NB4 (cell line): ENCODE results near the gene KRTAP4-8.
"Not testable (repeated sequence)": the region's sequence is repeated elsewhere in the genome, so short reads cannot be mapped to it uniquely, and the experiment has no call there.

Experiments
- DNase-seq: peaks from one replicate; pipeline ENCODE4 v3.0.0; 2010; ENCODE audit warnings: low read depth
- H3K4me3 ChIP-seq: one replicate; pipeline ENCODE4 v1.5.1; 2011; ENCODE audit warnings: mild to moderate bottlenecking, low read depth, low read length, moderate library complexity
- MYC ChIP-seq: IDR thresholded peaks from 2 replicates; pipeline ENCODE4 v1.6.1; 2011; ENCODE audit warnings: low read depth, low read length
- POLR2A ChIP-seq: IDR thresholded peaks from 2 replicates; pipeline ENCODE4 v1.6.1; 2011; ENCODE audit warnings: mild to moderate bottlenecking; ENCODE audit not compliant: insufficient read length; ENCODE audit errors: extremely low read depth
- TF ChIP-seq, protein P1 (sequence below): IDR thresholded peaks from 2 replicates; pipeline ENCODE4 v1.6.1; 2011; ENCODE audit warnings: low read depth, low read length
- TF ChIP-seq, protein P2 (sequence below): IDR thresholded peaks from one replicate; pipeline ENCODE4 v1.5.1; 2012; ENCODE audit warnings: low read depth, low read length

Gene KRTAP4-8

DNA sequence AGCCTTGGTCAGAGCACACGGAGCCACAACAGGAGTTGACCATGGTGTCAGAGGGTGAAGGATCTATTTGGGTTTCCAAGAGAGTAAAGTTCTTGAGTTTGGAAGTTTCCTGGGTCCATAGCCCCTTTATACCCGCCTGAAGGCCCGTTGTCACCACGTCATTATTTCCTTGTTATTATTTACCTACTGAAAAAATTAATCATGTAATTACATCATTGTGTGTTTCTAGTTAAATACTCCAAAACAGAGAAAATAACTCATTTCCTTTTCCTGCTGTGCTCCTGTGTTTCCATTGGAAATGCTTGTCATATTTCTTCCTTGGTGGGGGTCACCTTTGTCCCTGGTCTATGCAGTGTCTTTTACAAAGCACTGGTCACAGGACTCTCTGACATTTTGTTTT is at the start of gene KRTAP4-8:
TSS of gene KRTAP4-8 (minus strand) at position 101 of the 400 bp plus-strand sequence. CDS start at position 43, 58 bp downstream.
- no peak for DNase-seq
- TF ChIP-seq, protein P1, sequence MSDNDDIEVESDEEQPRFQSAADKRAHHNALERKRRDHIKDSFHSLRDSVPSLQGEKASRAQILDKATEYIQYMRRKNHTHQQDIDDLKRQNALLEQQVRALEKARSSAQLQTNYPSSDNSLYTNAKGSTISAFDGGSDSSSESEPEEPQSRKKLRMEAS = no peak
- no peak for TF ChIP-seq POLR2A
- no peak for TF ChIP-seq MYC
- TF ChIP-seq, protein P2, sequence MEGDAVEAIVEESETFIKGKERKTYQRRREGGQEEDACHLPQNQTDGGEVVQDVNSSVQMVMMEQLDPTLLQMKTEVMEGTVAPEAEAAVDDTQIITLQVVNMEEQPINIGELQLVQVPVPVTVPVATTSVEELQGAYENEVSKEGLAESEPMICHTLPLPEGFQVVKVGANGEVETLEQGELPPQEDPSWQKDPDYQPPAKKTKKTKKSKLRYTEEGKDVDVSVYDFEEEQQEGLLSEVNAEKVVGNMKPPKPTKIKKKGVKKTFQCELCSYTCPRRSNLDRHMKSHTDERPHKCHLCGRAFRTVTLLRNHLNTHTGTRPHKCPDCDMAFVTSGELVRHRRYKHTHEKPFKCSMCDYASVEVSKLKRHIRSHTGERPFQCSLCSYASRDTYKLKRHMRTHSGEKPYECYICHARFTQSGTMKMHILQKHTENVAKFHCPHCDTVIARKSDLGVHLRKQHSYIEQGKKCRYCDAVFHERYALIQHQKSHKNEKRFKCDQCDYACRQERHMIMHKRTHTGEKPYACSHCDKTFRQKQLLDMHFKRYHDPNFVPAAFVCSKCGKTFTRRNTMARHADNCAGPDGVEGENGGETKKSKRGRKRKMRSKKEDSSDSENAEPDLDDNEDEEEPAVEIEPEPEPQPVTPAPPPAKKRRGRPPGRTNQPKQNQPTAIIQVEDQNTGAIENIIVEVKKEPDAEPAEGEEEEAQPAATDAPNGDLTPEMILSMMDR = no peak
- no peak within 1 kb of the TSS for H3K4me3 ChIP-seq

DNA sequence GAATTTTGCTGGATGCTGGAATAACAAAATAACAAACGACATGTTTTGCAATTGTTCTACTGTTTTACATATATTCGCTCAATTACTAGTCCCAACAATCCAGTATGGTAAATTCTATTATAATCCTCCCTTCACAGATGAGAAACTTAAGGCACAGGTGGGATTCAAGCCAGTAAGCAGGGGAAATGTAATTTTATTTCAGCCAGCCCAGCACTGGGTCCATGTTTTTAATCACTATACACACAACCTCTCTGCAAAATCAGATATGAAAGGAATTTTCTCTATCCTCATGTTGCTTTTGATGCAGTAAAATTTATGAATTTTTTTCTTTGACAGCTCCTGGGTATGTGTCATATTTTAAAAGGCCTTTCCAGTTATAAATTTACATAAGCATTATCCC is 47.3 kb upstream of the KRTAP4-8 start:
- TF ChIP-seq, protein P1 = no peak
- TF ChIP-seq, protein P2 = no peak
- TF ChIP-seq POLR2A (no peak), MYC (no peak)
- DNase-seq = no peak
- no peak overlapping the region for H3K4me3 ChIP-seq

DNA sequence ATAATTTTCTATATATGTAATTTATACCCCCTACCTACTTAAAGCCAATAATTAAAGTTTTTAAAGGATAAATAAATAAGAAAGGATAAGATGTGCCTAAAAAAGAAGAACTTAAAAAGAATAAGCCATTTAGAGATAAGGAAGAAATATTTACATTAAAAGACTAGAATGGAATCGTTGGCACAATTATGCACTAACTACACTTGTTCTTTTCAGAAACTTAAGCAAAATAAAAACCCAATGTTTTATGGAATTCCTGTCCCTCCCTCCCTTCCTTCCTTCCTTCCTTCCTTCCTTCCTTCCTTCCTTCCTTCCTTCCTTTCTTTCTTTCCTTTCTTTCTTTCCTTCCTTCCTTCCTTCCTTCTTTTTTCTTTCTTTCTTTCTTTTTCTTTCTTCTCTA is 46.9 kb upstream of the KRTAP4-8 start:
- no peak overlapping the region for H3K4me3 ChIP-seq
- DNase-seq = no peak
- TF ChIP-seq, protein P2 = no peak
- TF ChIP-seq POLR2A = no peak
- no peak for TF ChIP-seq MYC
- TF ChIP-seq, protein P1 = no peak

DNA sequence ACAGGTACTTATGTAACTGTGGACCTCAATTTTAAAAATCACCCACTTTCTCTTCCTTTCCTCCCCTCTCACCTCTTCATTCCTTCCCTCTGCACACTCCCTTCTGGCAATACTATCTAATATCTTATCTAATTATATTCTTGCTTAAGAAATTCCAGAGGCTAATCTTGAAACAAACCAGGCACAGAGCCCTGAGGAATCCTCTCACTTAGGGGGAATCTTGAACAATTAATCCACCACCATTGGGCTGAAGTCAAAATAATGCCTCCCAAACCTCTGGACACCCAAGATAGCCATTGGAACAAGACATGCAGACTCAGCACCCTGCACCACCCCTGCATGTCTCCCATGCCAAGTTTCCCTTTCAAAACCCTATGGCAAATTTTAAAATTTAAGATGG is 43.4 kb upstream of the KRTAP4-8 start:
- no peak for TF ChIP-seq POLR2A
- TF ChIP-seq, protein P2 = no peak
- no peak overlapping the region for H3K4me3 ChIP-seq
- DNase-seq = no peak

DNA sequence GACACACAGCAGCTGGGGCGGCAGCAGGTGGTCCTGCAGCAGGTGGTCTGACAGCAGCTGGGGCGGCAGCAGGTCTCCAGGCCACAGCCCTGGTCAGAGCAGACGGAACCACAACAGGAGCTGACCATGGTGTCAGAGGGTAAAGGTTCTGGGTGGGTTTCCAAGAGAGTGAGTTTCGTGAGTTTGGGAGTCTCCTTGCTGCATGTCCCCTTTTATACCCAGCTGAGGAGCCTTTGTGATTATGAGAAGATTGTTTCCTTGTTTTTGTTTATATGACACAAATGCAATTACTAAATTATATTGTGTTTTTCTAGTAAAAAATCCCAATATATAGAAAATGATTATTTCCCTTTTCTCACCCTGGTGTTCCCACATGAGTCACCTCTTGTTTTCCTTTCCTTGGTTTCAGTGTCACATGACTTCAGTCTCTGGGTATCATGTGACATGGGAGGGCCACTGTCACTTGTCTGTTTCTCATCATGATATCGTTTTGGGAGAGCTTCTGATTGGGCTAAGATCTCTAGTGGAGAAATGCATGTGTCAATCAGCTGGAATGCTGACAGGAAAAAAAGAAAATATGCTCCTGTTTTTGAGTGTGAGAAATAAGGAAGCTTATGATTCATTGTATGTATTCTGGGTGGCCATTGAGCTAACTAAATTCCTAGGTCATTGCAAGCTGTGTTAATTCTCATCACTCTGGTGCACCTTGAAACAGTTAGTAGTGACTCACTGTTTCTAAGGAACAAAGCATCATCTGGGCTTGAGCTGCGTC is 42.6 kb upstream of the KRTAP4-8 start, which contains the start of gene KRTAP4-6:
TSS of gene KRTAP4-6 (minus strand) at position 185 of the 772 bp plus-strand sequence. CDS start at position 128, 57 bp downstream.
- no peak for DNase-seq
- no peak within 1 kb of the TSS for H3K4me3 ChIP-seq
- TF ChIP-seq, protein P1 = no peak
- TF ChIP-seq, protein P2 = no peak
- TF ChIP-seq MYC (no peak), POLR2A (no peak)

DNA sequence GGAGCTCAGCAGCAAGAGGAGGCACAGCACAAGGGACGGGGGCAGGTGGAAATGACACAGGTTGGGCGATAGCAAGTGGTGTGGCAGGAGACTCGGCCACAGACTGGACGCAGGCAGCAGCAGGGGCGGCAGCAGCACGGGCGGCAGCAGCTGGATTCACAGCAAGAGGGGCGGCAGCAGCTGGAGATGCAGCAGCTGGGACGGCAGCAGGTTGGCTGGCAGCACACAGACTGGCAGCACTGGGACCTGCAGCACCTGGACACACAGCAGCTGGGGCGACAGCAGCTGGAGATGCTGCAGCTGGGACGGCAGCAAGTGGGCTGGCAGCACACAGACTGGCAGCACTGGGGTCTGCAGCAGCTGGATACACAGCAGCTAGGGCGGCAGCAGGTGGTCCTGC is 41.9 kb upstream of the KRTAP4-8 start:
- H3K4me3 ChIP-seq = not testable (repeated sequence)

More for the DNA sequence above, 41.9 kb upstream of the KRTAP4-8 start:
- DNase-seq = not testable (repeated sequence)
